Stimulated activated CD4-positive, alpha-beta T cell treated with anti-CD3 and anti-CD28 coated beads, Interleukin-4, amount 100 ng/mL, for 24 hours (primary cell): ENCODE measurements around the gene SUPT3H.
"Not testable (repeated sequence)": the region's sequence is repeated elsewhere in the genome, so short reads cannot be mapped to it uniquely, and the experiment has no call there.

Experiments
- DNase-seq: peaks from one replicate; pipeline ENCODE4 v3.0.0-alpha.2; 2020

Gene SUPT3H

DNA sequence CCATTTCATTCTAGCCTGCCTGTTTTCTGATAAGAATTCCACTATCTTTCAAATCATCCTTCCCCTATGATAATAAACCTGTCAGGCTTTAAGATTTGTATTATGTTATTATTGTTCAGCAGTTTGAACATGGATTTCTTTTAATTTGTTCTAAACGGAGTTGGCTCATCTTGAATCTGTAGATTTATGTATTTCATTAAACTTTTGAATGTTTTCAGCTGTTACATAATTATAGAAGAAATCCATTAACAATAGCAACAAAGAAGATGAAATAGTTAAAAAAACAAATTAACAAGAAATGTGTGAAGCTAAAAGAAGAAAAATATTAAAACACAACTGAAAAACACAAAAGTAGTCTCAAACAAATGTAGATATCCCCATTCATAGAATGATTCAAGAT, 273.3 kb downstream of the SUPT3H start:
- DNase-seq, result no peak

GRCh38 chr6:45098256-45098655, 279.5 kb downstream of the SUPT3H start:
- no peak for DNase-seq

DNA sequence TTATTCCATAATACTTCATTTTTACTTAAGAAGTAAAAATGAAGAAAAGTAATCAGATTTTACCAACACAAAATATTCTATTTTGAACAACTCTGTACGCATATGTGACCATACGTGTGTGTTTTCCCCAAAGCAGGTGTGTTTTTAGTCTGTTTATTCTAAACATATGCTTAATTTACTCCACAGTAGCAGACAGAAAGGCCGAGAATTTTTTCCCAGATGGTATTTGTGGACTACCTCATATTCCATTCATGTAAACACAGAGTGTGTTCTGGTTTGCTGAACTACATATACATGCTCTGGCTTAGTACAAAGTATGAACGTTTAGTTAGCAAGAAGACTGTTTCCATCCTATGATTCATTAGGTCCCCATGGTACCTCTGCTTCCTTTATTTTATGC, 282.9 kb downstream of the SUPT3H start:
- no peak for DNase-seq

DNA sequence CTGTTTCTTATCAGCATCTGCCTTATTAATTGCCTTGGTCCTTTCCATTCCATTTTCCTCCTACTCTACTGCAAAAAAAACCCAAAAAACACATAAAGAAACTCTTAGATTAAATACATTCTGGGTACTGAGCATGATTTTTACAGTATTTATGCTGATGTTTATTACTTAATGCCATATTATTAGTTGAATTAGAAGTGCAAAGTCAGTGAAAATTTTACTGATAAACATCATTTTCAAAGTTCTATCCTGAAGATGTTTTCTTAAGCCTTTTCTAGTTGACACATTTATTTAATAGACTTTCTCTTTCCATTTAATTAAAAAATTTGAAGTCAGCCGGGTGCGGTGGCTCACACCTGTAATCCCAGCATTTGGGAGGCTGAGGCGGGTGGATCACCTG, 285.6 kb downstream of the SUPT3H start:
- no peak for DNase-seq

GRCh38 chr6:45086360-45087084, 291.2 kb downstream of the SUPT3H start:
- no peak for DNase-seq

- DNase-seq, result no peak
Measured at GRCh38 chr6:45084257-45084656, 293.5 kb downstream of the SUPT3H start.

DNA sequence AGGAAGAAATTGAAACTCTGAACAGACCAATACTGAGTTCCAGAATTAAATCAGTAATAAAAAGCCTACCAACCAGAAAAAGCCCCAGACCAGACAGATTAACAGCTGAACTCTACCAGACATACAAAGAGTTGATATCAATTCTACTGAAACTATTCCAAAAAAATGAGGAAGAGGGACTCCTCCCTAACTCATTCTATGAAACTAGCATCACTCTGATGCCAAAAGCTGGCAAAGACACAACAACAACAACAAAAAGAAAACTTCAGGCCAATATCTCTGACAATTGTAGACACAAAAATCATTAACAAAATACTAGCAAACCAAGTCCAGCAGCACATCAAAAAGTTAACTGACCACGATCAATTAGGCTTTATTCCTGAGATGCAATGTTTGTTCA, 295.6 kb downstream of the SUPT3H start:
- no peak for DNase-seq

DNA sequence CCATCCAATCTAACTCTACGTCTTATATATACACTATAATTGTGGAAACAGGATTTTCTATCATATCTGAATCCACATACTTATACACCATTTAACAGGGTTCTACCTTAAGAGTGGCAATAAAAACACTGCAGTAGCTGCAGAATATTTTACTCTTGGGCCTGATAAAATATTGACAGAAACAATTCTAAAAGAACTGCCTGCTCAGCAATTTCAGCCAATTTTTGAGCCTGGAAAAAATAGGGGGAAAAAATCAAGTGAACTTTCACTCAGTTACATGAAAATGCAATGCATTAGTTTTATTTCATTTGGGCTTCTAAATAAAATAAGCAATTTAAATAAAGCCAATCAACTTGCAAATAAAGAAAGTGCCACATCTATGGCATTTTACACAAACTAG, 296.1 kb downstream of the SUPT3H start:
- no peak for DNase-seq

- no peak for DNase-seq
Measured at GRCh38 chr6:45078432-45078831, 299.3 kb downstream of the SUPT3H start.

GRCh38 chr6:45076217-45076930, 301.4 kb downstream of the SUPT3H start:
- no peak for DNase-seq

DNA sequence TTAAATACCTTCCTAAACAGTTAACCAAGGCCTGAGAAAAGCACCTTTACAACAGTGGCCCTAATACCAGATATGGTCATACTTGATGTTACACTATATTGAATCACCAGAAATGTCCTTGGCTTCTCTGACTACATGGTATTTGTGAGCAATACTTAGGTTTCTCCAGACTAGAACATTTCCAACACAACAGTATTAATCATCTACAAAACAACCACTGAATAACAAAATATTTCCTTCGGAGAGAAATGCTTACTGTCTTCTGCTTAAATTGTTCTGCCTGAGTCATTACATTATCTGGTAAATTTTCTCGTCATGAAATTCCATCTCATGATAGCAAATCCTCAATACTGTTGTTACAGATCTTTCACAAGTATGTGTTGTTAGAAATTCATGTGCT, 302.5 kb downstream of the SUPT3H start:
- DNase-seq, result no peak

- no peak for DNase-seq
Measured at GRCh38 chr6:45074439-45074838, 303.3 kb downstream of the SUPT3H start.

DNA sequence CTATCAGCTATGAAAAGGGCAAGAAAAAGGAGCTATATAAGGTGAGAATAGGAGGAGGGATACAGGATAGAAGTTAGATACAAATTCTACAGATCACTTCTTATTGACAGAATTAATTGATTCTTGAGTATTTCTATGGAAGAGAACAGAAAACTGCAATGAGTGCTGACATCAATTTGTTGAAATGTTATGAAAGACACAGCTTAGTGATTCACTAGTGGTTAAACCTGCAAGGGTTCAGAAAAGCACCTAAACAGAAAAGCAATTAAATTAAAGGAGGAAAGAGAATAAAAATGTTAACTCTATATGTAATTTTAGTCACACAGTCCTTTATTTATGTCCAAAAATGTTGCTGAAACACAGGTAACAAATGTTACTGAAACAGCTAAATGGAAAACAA, 304.0 kb downstream of the SUPT3H start:
- DNase-seq, result no peak

- DNase-seq, result no peak
Measured at GRCh38 chr6:45072673-45073072, 305.1 kb downstream of the SUPT3H start.

GRCh38 chr6:45072016-45072415, 305.7 kb downstream of the SUPT3H start:
- no peak for DNase-seq

DNA sequence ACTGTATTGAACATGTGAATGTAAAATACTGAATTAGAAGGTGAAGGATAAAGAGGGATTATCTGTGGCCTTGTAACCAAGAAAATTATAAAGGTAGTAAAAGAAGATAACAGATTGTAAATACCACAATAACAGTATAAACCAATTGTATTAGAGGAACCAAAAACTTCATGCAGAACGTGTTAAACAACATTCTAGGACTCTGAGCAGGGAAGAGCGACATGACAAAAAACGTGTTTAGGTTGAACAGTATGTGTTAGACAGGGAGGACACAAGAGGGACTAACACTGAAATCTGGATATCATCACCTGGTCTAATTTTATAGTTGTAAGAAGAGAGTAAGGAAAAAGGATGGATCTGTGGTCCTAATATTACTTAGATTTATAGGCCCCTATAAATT, 308.6 kb downstream of the SUPT3H start:
- no peak for DNase-seq

GRCh38 chr6:45067446-45067845, 310.3 kb downstream of the SUPT3H start:
- DNase-seq, result not testable (repeated sequence)

DNA sequence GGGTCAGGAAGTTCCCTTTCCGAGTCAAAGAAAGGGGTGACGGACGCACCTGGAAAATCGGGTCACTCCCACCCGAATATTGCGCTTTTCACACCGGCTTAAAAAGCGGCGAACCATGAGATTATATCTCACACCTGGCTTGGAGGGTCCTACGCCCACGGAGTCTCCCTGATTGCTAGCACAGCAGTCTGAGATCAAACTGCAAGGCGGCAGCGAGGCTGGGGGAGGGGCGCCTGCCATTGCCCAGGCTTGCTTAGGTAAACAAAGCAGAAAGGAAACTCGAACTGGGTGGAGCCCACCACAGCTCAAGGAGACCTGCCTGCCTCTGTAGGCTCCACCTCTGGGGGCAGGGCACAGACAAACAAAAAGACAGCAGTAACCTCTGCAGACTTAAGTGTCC, 315.1 kb downstream of the SUPT3H start:
- DNase-seq, result not testable (repeated sequence)

- no peak for DNase-seq
Measured at GRCh38 chr6:45057711-45058110, 320.0 kb downstream of the SUPT3H start.

DNA sequence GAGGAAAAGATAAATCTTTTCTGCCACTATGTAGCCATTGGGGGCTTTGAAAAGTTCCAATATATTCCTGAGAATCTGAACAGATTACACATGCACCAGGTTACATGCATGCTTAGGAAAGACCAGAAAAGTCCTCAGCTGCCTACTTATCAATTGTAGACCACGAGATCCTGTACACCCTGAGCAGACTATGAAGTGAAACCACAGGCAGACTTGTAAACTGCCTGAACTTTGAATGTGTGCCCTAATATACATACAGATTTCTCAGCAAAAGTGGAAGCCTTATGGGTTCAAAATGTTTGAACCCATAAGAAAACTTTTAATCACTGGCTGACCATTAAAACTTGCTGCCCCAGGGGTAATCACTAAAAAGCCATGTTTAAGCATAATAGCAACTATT, 323.1 kb downstream of the SUPT3H start:
- DNase-seq, result no peak

DNA sequence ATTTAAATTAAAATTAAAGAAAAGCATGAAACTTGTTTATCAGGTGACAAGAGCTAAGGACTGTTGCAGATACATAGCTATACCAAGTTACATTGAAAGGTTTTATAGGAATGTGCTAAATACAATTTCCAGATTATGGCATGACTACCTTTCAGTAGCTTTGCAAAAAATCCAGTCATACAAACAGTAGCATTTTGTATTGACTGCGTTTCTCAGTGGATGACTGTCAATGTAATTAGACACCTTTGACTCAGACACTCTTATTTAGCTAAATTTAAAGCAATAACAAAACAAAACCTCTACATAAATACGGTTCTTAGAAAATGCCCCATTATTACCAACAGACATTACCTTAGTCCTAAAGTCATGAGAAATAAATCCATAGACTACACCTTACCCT, 325.4 kb downstream of the SUPT3H start:
- no peak for DNase-seq

GRCh38 chr6:45049188-45049843, 328.4 kb downstream of the SUPT3H start:
- no peak for DNase-seq

DNA sequence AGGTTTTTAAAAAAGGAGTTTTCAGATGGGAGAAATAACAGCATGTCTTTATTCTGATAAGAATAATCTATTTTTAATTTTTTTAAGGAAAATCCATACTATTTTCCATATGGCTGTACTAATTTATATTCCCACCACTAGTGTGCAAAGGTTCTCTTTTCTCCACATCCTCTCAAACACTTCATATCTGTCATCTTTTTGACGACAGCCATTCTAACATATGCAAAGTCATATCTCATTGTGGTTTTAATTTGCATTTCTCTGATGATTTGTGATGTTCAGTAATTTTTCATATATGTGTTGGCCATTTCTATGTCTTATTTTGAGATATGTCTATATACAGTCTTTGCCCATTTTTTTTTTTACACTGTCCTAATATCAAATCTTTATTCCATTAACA, 330.2 kb downstream of the SUPT3H start:
- DNase-seq, result no peak

DNA sequence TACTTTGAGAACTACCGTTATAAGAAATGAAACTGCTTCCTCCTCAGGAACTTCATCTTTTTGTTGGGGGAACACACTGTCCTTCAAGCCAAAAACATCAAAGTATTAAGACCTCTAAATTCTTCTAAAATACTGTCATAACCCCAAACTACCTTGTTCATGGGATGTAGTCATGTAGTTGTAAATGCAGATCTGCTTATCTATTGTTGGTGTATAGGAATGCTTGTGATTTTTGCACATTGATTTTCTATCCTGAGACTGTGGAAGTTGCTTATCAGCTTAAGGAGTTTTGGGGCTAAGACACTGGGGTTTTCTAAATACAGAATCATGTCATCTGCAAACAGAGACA, 332.5 kb downstream of the SUPT3H start:
- no peak for DNase-seq
